NCI-H524 (cell line): ENCODE measurements around the gene CDYL.
"Not testable (repeated sequence)": the region's sequence is repeated elsewhere in the genome, so short reads cannot be mapped to it uniquely, and the experiment has no call there.

Experiments
- DNase-seq, 2 experiments: peaks; one replicate each; lab custom pipeline; 2025; lab: John Stamatoyannopoulos, UW

Gene CDYL

DNA sequence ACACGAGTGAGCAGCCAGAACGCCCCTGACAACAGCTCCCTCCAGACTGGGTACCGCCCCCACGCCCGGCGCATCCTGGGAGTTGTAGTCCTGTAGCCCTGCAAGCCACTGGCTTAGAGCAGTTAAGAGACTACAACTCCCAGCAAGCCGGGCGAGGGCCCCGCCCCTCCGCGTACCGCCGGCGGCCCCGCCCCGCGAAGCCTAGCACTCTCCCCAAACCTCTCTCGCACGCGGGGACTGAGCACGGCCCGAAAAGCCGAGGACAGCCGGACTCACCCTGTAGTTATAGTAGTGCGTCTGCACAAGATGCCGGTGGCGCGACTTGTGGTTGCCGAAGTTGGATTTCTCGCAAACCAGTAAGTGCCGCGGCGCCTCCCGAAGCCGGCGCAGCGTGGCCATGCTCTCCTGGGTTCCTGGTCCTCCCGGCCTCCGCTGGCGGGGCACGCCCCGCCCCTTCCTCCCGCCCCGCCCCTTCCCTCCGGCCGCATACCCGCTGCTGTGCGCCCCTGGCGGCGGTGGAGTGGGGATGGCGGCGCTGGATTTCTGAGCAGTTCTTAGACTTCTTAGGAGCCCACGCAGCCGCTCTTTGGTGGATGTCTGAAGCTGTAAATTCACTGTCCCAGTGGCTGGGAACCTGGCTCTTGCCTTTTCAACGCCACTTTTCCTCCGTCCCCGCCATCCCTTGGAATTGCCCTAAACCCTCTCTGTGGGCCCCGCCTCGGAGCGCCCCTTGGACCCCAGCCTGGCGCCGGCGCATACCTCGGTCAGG lies 227.6 kb downstream of the CDYL start, which contains the start of gene RPP40:
Gene RPP40 (minus strand): TSS at position 434 of the 769 bp plus-strand sequence. CDS start 35 bp downstream, at position 399.
- peak; percentile 89 to 97 for DNase-seq

DNA sequence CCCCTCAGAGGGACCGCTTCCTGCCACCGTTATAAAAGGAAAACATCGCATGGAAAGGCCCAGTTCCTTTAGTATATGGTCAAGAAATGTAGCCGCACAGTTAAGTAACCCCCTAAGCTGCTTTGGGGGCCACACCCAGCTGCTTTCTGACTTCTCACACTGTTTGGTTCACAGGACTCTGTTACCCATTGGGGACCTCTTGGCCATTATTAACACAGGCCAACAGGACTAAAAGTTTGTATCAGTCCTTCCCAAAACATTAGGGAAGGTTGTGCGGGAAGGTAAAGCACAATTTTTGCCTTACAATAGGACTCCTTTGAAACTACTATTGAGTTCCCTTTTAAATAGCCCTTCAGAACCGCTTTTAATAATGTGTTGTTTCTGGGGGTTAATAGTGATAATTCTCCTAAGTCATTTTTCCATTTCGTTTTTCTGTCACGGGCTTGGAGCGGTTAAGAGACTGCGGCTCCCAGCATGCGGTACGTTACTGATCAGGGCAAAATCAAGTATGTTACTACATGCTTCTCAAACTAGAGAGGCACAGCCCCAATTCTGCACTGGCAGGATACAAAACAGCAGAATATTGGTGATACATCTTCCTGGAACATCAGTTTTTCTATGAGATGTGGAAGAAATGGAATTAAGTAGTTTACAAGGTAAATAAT lies 228.3 kb downstream of the CDYL start:
- DNase-seq: no peak

DNA sequence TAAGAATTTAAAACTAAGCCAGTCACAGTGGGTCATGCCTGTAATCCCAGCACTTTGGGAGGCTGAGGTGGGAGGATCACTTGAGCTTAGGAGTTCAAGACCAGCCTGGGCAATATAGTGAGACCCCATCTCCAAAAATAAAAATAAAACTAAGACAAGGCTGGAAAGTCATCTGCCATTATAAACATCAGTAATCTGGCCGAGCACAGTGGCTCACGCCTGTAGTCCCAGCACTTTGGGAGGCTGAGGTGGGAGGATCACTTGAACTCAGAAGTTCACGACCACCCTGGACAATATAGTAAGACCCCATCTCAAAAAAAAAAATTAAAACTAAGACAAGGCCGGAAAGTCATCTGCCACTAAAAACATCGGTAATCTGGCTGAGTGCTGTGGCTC lies 228.8 kb downstream of the CDYL start:
- not testable (repeated sequence) for DNase-seq
